Breast epithelium (tissue), 3 donors: ENCODE measurements around the gene A1BG.

Experiments
- CTCF ChIP-seq, 3 donors: fragments of 450-650 bp; IDR thresholded peaks; one replicate each; pipeline ENCODE4 v1.5.1; 2016 to 2017; ENCODE audit warnings: antibody characterized with exemption in 3 of 3, mild to moderate bottlenecking in 3 of 3, moderate library complexity in 3 of 3
- POLR2A ChIP-seq: fragments of 450-650 bp; IDR thresholded peaks from one replicate; pipeline ENCODE4 v1.6.1; 2016; ENCODE audit warnings: antibody characterized with exemption, mild to moderate bottlenecking, moderate library complexity
- POLR2AphosphoS5 ChIP-seq, 3 donors: sonication (generic); formaldehyde crosslinking; IDR thresholded peaks; one replicate each; pipeline ENCODE4 v1.6.1; 2017; ENCODE audit warnings: antibody characterized with exemption in 3 of 3

GRCh38 chr19:58353717-58354477 lies 605 bp upstream of the A1BG start:
- TF ChIP-seq POLR2AphosphoS5 (IDR thresholded peaks at IDR 0.05) (no peak), CTCF (IDR thresholded peaks at IDR 0.05) (no peak), POLR2A (no peak)
